Naive thymus-derived CD8-positive, alpha-beta T cell (primary cell): ENCODE measurements around the gene BMP8A. TPM values are rescaled to one million over a fixed set of nuclear protein-coding genes. Genes with fewer than 3 reads are reported as not detected.
"Not testable (repeated sequence)": the region's sequence is repeated elsewhere in the genome, so short reads cannot be mapped to it uniquely, and the experiment has no call there.

Experiments
- ATAC-seq, 2 donors: fragments of 150-1000 bp; cut with Tn5 transposase in 1 of 2; sonication (Bioruptor Pico), chemical (Tn5 transposase) in 1 of 2; 1 replicate in 1 of 2; 2 replicates in 1 of 2; pipeline ENCODE4 v1.10.0; 2021; ENCODE audit warnings: mild to moderate bottlenecking in 2 of 2, moderate library complexity in 2 of 2
- POLR2A ChIA-PET: fragments of 350-600 bp; sonication (Branson Sonifier 250); formaldehyde crosslinking; loops from one replicate; lab custom pipeline; 2021; ENCODE audit warnings: antibody characterized with exemption; lab: Charles Lee
- DNase-seq, 10 donors: peaks; one replicate each; pipeline versions ENCODE4 v3.0.0 to v3.0.0-alpha.2; 2020 to 2022
- H3K27ac Mint-ChIP-seq, 10 donors: one replicate each; pipeline ENCODE4 v1.8.0; 2020 to 2022; ENCODE audit warnings: mild to moderate bottlenecking in 10 of 10, mixed read lengths in 10 of 10, moderate library complexity in 4 of 10, inconsistent platforms in 1 of 10
- H3K27me3 Mint-ChIP-seq, 5 donors: one replicate each; pipeline ENCODE4 v1.8.0; 2021 to 2022; ENCODE audit warnings: mixed read lengths in 5 of 5
- H3K36me3 Mint-ChIP-seq, 3 donors: one replicate each; pipeline ENCODE4 v1.8.0; 2020 to 2022; ENCODE audit warnings: mixed read lengths in 3 of 3, mild to moderate bottlenecking in 2 of 3, inconsistent platforms in 1 of 3
- H3K4me1 Mint-ChIP-seq, 4 donors: one replicate each; pipeline ENCODE4 v1.8.0; 2021 to 2022; ENCODE audit warnings: mixed read lengths in 4 of 4
- H3K4me3 Mint-ChIP-seq, 10 donors: one replicate each; pipeline ENCODE4 v1.8.0; 2020 to 2022; ENCODE audit warnings: mild to moderate bottlenecking in 10 of 10, mixed read lengths in 10 of 10, moderate library complexity in 6 of 10, inconsistent platforms in 1 of 10
- H3K9me3 Mint-ChIP-seq, 9 donors: one replicate each; pipeline ENCODE4 v1.8.0; 2020 to 2022; ENCODE audit warnings: mixed read lengths in 9 of 9, mild to moderate bottlenecking in 3 of 9, inconsistent platforms in 1 of 9, moderate library complexity in 1 of 9
- polyA plus RNA-seq, 3 donors: library from polyadenylated mRNA; unstranded; fragments of 300-500 nt; fragmentation: Illumina TruSeq; gene quantifications; one replicate each; pipeline ENCODE4 v1.2.3, GENCODE V29; 2021
- total RNA-seq, 8 experiments: library from RNA in 2 of 8; stranded (reverse) in 2 of 8; gene quantifications; one replicate each; pipeline ENCODE4 v1.2.3 and lab custom pipeline; 2021 to 2026

The BMP8A gene
- total and polyA plus RNA-seq, 5 experiments from 2014 or later = not detected

DNA sequence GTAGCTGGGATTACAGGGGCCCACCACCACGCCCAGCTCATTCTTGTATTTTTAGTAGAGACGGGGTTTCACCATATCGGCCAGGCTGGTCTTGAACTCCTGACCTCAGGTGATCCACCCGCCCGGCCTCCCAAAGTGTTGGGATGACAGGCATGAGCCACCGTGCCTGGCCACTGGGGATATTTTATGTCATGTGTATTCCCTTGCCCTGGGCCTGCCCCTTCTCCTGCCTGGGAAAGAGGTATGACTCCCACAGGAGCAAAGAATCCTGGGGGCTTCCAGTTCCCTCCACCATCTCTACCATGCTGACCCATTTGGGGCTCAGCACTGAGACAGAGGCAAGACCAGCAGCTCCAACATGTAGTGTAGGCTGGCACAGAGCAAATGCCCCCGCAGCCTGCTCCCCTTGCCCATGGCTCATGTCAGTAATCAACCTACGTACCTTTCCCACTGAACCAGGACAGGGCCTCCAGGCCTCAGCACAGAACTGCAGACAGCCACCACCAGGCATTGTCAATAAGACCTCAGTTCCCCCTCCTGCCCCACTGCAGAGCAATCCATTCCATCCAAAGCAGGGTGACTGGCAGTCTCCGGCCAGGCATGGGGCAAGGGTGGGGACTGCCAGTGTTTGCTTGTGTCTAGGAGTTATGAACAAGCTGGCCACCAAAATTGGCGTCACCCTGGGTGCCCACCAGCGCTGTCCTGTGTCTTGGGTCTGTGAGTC lies 35.2 kb downstream of the BMP8A start:
- peak overlapping the region in 1 of 10 donors; percentile 73 for H3K27ac Mint-ChIP-seq
- peaks cover 0 to 1% (median 0%) of the 10 kb centered on the region in 9 donors for H3K9me3 Mint-ChIP-seq
- DNase-seq = no peak
- POLR2A ChIA-PET = no interaction called here
- no peak overlapping the region for H3K4me3 Mint-ChIP-seq
- H3K4me1 Mint-ChIP-seq = peaks cover 2 to 19% (median 11%) of the 10 kb centered on the region in 4 donors
- no peaks in the 10 kb centered on the region for H3K27me3 Mint-ChIP-seq
- H3K36me3 Mint-ChIP-seq = peaks cover 0 to 40% (median 6%) of the 10 kb centered on the region in 3 donors
- ATAC-seq = no peak

DNA sequence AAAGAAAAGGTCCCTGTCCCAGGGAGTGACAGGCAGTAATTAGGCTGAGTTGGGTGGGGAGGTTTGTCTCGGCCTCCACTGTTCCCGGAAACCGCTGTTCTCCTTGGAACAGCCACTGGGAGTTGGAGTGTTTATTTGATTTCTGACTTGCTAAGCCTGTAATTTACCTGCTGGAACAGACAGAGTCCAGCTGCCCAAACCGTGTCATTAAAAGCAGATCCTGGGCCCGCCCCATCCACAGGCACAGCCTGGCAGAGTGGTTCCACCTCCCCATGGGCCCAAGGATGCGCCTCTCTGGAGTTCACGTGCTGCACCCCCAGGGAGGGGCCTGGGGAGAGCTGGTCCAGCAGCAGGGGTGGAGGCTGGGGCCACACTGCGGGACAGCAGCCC lies 35.7 kb downstream of the BMP8A start:
- H3K4me3 Mint-ChIP-seq, POLR2A ChIA-PET, ATAC-seq, H3K27me3 Mint-ChIP-seq, H3K27ac Mint-ChIP-seq, DNase-seq, H3K9me3 Mint-ChIP-seq: not testable (repeated sequence)
- Mint-ChIP-seq H3K4me1 (peaks cover 2 to 19% (median 11%) of the 10 kb centered on the region in 4 donors), H3K36me3 (peaks cover 0 to 43% (median 11%) of the 10 kb centered on the region in 3 donors)

GRCh38 chr1:39528082-39528481 lies 36.6 kb downstream of the BMP8A start:
- Mint-ChIP-seq H3K4me3 (no peak overlapping the region), H3K27ac (peak overlapping the region in 1 of 10 donors; percentile 57), H3K9me3 (peaks cover 0 to 1% (median 0%) of the 10 kb centered on the region in 9 donors), H3K4me1 (peaks cover 2 to 19% (median 11%) of the 10 kb centered on the region in 4 donors), H3K27me3 (no peaks in the 10 kb centered on the region), H3K36me3 (peaks cover 0 to 50% (median 14%) of the 10 kb centered on the region in 3 donors)
- DNase-seq (no peak), ATAC-seq (no peak)
- POLR2A ChIA-PET = no interaction called here

DNA sequence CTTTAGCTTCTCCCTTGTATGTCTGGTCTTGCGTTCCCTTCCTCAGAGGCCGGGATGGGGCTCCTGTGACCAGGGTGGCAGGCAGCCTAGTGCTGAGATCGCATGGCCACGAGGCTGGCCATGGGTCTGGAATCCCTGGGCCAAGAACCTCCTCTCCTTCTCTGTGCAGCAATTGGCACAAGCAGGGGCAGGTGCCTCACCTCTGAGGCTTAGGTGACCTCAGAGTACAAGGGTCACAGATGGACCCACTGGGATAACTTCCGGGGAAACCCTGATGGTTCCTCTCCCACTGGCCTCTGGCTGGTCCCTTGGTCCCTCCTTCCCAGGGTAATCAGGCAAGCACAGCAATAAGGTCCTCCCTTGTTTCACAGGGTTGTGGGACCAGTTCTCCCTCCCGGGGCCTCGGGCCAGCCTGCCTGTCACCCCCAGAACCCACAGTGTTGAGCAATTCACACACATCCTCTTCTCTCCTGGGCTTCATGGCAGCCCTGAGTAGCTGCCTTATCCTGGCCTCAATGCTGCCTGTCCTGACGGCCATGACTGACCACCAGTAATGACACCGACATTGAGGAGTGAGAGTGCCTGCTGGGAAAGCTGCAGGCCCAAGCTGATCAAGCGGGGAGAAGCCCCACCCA lies 38.6 kb downstream of the BMP8A start:
- ATAC-seq (no peak), DNase-seq (no peak)
- Mint-ChIP-seq H3K4me1 (peaks cover 2 to 10% (median 8%) of the 10 kb centered on the region in 4 donors), H3K4me3 (no peak overlapping the region), H3K27ac (no peak overlapping the region), H3K27me3 (no peaks in the 10 kb centered on the region), H3K36me3 (peaks cover 0 to 67% (median 17%) of the 10 kb centered on the region in 3 donors), H3K9me3 (peaks cover 0 to 1% (median 0%) of the 10 kb centered on the region in 9 donors)
- POLR2A ChIA-PET = no interaction called here

DNA sequence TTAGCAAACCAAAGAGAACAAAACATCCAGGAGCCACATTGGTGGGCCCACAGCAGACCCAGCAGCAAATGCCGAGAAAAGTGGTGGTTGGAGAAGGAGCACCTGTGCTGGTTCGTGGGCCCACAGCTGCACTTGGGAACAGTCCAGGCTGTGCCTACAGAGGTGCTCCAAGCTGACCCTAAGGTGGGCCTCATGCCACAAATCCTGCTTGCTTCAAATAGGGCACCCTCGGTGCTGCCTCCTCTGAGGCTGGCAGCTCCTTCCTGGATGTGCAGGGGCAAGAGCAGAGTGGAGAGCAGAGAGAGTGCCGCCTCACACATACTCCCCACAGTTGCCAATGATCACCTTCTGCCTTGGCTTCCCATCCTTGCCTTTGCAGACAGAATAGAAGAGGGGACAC lies 40.1 kb downstream of the BMP8A start:
- peaks cover 0 to 1% (median 0%) of the 10 kb centered on the region in 9 donors for H3K9me3 Mint-ChIP-seq

DNA sequence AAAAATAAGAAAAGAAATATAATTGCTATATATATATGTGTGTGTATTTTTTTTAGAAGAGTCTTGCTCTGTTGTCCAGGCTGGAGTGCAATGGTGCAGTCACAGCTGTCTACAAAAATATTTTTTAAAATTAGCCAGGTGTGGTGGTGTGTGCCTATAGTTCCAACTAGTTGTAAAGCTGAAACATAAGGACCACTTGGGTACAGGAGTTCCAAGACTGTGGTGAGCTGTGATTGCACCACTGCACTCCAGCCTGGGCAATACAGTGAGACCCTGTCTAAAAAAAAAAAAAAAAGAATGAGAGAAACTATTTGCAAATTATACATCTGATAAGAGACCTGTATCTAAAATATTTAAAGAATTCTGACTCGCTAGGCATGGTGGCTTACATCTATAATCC lies 42.0 kb downstream of the BMP8A start:
- Mint-ChIP-seq H3K4me1 (peaks cover 0 to under 1% (median 0%) of the 10 kb centered on the region in 4 donors), H3K27ac (peak overlapping the region in 1 of 10 donors; percentile 73), H3K9me3 (peaks cover 0 to 1% (median 0%) of the 10 kb centered on the region in 9 donors), H3K4me3 (no peak overlapping the region), H3K36me3 (peaks cover 0 to 80% (median 13%) of the 10 kb centered on the region in 3 donors), H3K27me3 (no peaks in the 10 kb centered on the region)
- POLR2A ChIA-PET = no interaction called here
- ATAC-seq (no peak), DNase-seq (no peak)

More for the DNA sequence above, 40.1 kb downstream of the BMP8A start:
- no peak for DNase-seq
- H3K36me3 Mint-ChIP-seq = peaks cover 0 to 81% (median 17%) of the 10 kb centered on the region in 3 donors
- POLR2A ChIA-PET = no interaction called here
- H3K4me1 Mint-ChIP-seq = no peaks in the 10 kb centered on the region
- no peak for ATAC-seq
- no peak overlapping the region for H3K4me3 Mint-ChIP-seq
- no peak overlapping the region for H3K27ac Mint-ChIP-seq
- no peaks in the 10 kb centered on the region for H3K27me3 Mint-ChIP-seq

GRCh38 chr1:39538531-39539251 lies 47.3 kb downstream of the BMP8A start:
- Mint-ChIP-seq H3K27ac (peak overlapping the region in 3 of 10 donors; percentile 47 to 80 (median 54)), H3K4me1 (peaks cover 2 to 21% (median 6%) of the 10 kb centered on the region in 4 donors), H3K4me3 (no peak overlapping the region), H3K9me3 (no peaks in the 10 kb centered on the region), H3K27me3 (no peaks in the 10 kb centered on the region), H3K36me3 (peaks cover 0 to 73% (median 2%) of the 10 kb centered on the region in 3 donors)
- POLR2A ChIA-PET = interaction anchor here (0.5 to 0.6 kb wide), 3 partner anchors 15 to 1671 kb away, joined by 3 to 5 read pairs (median 3); no protein-coding TSS in a partner anchor
- ATAC-seq (no peak), DNase-seq (no peak)

DNA sequence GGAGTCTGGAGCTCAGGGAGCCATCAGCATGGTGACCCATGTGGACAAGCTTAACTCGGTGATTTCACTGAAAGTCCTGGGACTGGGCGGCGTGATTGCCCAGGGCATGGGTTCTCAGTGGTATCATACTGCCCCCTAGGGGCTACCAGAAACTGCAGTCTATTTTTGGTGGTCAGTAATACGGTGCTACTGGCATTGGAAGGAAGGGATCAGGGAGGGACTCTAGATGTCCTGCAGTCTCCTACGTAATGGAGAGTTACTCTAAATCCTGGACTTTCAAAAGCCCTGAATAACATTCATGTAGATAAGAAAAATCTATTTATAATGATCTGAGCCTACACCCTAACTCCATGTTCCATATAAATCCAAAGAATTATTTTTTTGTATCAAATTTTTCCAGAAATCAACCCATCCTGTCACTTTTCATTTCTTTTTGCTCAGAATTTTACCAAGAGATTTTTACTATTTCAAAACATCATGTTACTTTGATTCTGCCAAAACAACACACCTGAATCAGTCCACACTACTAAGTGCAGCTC lies 47.9 kb downstream of the BMP8A start:
- peak in 6 of 10 donors; percentile 20 to 51 (median 38) for DNase-seq
- peak; percentile 53 to 78 for ATAC-seq
- POLR2A ChIA-PET = interaction anchor here (0.6 kb wide), 1 partner anchor 14 kb away, joined by 3 read pairs; no protein-coding TSS in a partner anchor
- Mint-ChIP-seq H3K4me1 (peaks cover 2 to 21% (median 6%) of the 10 kb centered on the region in 4 donors), H3K27ac (peak overlapping the region in 3 of 10 donors; percentile 47 to 80 (median 54)), H3K36me3 (peaks cover 0 to 71% (median 0%) of the 10 kb centered on the region in 3 donors), H3K27me3 (no peaks in the 10 kb centered on the region), H3K9me3 (no peaks in the 10 kb centered on the region), H3K4me3 (peak overlapping the region in 1 of 10 donors; percentile 4)

DNA sequence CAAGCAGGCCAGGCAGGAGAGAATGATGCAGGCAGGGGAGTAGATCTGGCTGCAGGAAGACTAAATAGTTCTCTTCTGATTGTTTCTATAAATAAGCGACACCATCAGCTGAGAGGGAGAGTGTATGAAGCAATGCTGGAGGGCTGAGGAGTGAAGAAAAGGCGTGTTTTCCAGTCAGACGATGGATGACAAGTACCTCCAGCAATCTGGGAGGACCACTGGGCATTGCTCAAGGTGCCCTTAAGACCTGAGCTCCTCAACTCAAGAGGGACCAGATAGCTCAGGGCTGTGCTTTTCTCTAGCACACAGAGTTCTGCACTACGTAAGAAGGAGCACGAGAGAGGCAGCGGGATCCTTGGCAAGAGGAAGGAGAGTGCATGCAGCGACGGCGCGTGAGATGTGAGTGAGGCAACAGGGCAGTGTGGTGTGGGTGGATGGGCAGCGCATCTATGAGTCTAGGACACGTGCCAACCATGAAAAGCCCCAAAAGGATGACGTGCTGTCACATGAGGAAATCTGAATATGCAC lies 49.1 kb downstream of the BMP8A start:
- ATAC-seq (no peak), DNase-seq (no peak)
- Mint-ChIP-seq H3K9me3 (no peaks in the 10 kb centered on the region), H3K4me3 (peak overlapping the region in 1 of 10 donors; percentile 30), H3K4me1 (peaks cover 2 to 24% (median 6%) of the 10 kb centered on the region in 4 donors), H3K27me3 (no peaks in the 10 kb centered on the region), H3K36me3 (peaks cover 0 to 69% (median 0%) of the 10 kb centered on the region in 3 donors), H3K27ac (peak overlapping the region in 1 of 10 donors; percentile 46)
- POLR2A ChIA-PET = no interaction called here

DNA sequence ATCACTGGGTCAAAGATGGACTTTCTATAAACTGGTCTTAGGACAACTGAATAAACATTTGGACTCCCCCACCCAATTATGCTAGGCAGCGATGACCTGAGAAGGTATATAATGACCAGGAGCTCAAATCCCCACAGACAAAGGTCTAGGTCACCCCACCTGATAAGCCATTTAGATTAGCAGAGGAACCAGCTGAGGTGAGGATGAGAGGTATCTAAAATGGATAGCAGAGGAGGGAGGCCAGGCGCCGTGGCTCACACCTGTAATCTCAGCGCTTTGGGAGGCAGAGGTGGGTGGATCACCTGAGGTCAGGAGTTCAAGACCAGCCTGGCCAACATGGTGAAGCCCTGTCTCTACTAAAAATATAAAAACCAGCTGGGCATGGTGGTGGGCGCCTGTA lies 51.5 kb downstream of the BMP8A start:
- H3K4me3 Mint-ChIP-seq = no peak overlapping the region
- no peak for ATAC-seq
- H3K4me1 Mint-ChIP-seq = peaks cover 2 to 24% (median 6%) of the 10 kb centered on the region in 4 donors
- DNase-seq = no peak
- H3K36me3 Mint-ChIP-seq = peaks cover 4 to 71% (median 8%) of the 10 kb centered on the region in 3 donors
- no peaks in the 10 kb centered on the region for H3K27me3 Mint-ChIP-seq
- no peak overlapping the region for H3K27ac Mint-ChIP-seq
- POLR2A ChIA-PET = no interaction called here
- no peaks in the 10 kb centered on the region for H3K9me3 Mint-ChIP-seq

GRCh38 chr1:39544327-39544726 lies 52.9 kb downstream of the BMP8A start:
- DNase-seq (no peak), ATAC-seq (no peak)
- Mint-ChIP-seq H3K27ac (no peak overlapping the region), H3K27me3 (no peaks in the 10 kb centered on the region), H3K4me3 (no peak overlapping the region), H3K4me1 (peaks cover 0 to 19% (median 2%) of the 10 kb centered on the region in 4 donors), H3K36me3 (peaks cover 8 to 73% (median 16%) of the 10 kb centered on the region in 3 donors), H3K9me3 (no peaks in the 10 kb centered on the region)
- POLR2A ChIA-PET = no interaction called here

GRCh38 chr1:39545531-39545930 lies 54.1 kb downstream of the BMP8A start:
- no peaks in the 10 kb centered on the region for H3K9me3 Mint-ChIP-seq
- peaks cover 8 to 76% (median 16%) of the 10 kb centered on the region in 3 donors for H3K36me3 Mint-ChIP-seq
- DNase-seq (no peak), ATAC-seq (no peak)
- no peak overlapping the region for H3K4me3 Mint-ChIP-seq
- H3K27me3 Mint-ChIP-seq = no peaks in the 10 kb centered on the region
- peaks cover 0 to 14% (median 2%) of the 10 kb centered on the region in 4 donors for H3K4me1 Mint-ChIP-seq
- H3K27ac Mint-ChIP-seq = no peak overlapping the region
- POLR2A ChIA-PET = no interaction called here
